CD8-positive, alpha-beta memory T cell (primary cell): ENCODE results near the gene FOXF2. TPM values are rescaled to one million over a fixed set of nuclear protein-coding genes. Genes with fewer than 3 reads are reported as not detected.
A peak's percentile ranks its signal among the peaks of the same experiment; 100 is the strongest.
"Not testable (repeated sequence)": the region's sequence is repeated elsewhere in the genome, so short reads cannot be mapped to it uniquely, and the experiment has no call there.

Source experiments
- CTCF ChIA-PET: fragments of 350-600 bp; sonication (Branson Sonifier 250); formaldehyde crosslinking; loops from one replicate; lab custom pipeline; 2021; ENCODE audit warnings: antibody characterized with exemption; lab: Charles Lee
- POLR2A ChIA-PET: fragments of 350-600 bp; sonication (Branson Sonifier 250); formaldehyde crosslinking; loops from one replicate; lab custom pipeline; 2021; ENCODE audit warnings: antibody characterized with exemption; lab: Charles Lee
- DNase-seq, 5 donors: peaks; one replicate each; pipeline versions ENCODE4 v3.0.0 to v3.0.0-alpha.2; 2020 to 2022; ENCODE audit warnings: mixed read lengths in 1 of 5
- H3K27ac ChIP-seq: one replicate; pipeline ENCODE4 v1.7.0; 2013; ENCODE audit warnings: low read depth, mild to moderate bottlenecking, low read length, moderate library complexity
- H3K27me3 ChIP-seq: 2 replicates; pipeline ENCODE4 v1.7.0; 2013; ENCODE audit warnings: low read length, mild to moderate bottlenecking; ENCODE audit not compliant: insufficient read depth, poor library complexity, severe bottlenecking
- H3K36me3 ChIP-seq: 2 replicates; pipeline ENCODE4 v1.7.0; 2013; ENCODE audit warnings: mild to moderate bottlenecking, low read length, moderate library complexity; ENCODE audit not compliant: insufficient read depth
- H3K4me1 ChIP-seq: 2 replicates; pipeline ENCODE4 v1.7.0; 2013; ENCODE audit warnings: mild to moderate bottlenecking, low read length, moderate library complexity; ENCODE audit not compliant: insufficient read depth
- H3K4me3 ChIP-seq: 2 replicates; pipeline ENCODE4 v1.7.0; 2013; ENCODE audit warnings: mild to moderate bottlenecking, low read length
- H3K9me3 ChIP-seq: 2 replicates; pipeline ENCODE4 v1.7.0; 2013; ENCODE audit warnings: mild to moderate bottlenecking, low read length
- H3K27ac Mint-ChIP-seq, 8 donors: one replicate each; pipeline ENCODE4 v1.8.0; 2020 to 2021; ENCODE audit warnings: mixed read lengths in 8 of 8, mild to moderate bottlenecking in 6 of 8, inconsistent platforms in 3 of 8, moderate library complexity in 3 of 8
- H3K27me3 Mint-ChIP-seq, 2 donors: one replicate each; pipeline ENCODE4 v1.8.0; 2020 to 2021; ENCODE audit warnings: mixed read lengths in 2 of 2, mild to moderate bottlenecking in 1 of 2, moderate library complexity in 1 of 2
- H3K36me3 Mint-ChIP-seq, 3 donors: one replicate each; pipeline ENCODE4 v1.8.0; 2020 to 2021; ENCODE audit warnings: mixed read lengths in 3 of 3, inconsistent platforms in 1 of 3, mild to moderate bottlenecking in 1 of 3
- H3K4me1 Mint-ChIP-seq, 3 donors: one replicate each; pipeline ENCODE4 v1.8.0; 2020 to 2021; ENCODE audit warnings: mixed read lengths in 3 of 3, inconsistent platforms in 1 of 3, mild to moderate bottlenecking in 1 of 3
- H3K4me3 Mint-ChIP-seq, 7 donors: one replicate each; pipeline ENCODE4 v1.8.0; 2020 to 2021; ENCODE audit warnings: mixed read lengths in 7 of 7, mild to moderate bottlenecking in 6 of 7, moderate library complexity in 4 of 7, inconsistent platforms in 2 of 7
- H3K9me3 Mint-ChIP-seq, 5 donors: one replicate each; pipeline ENCODE4 v1.8.0; 2020 to 2022; ENCODE audit warnings: mixed read lengths in 5 of 5, mild to moderate bottlenecking in 3 of 5, moderate library complexity in 2 of 5, inconsistent platforms in 1 of 5
- polyA plus RNA-seq: library from polyadenylated mRNA; unstranded; fragments of 300-500 nt; fragmentation: Illumina TruSeq; gene quantifications from one replicate; pipeline ENCODE4 v1.2.3, GENCODE V29; 2021
- total RNA-seq, 2 experiments: library from RNA; stranded (reverse); gene quantifications; one replicate each; pipeline ENCODE4 v1.2.3, GENCODE V29; 2021

Gene FOXF2
- total RNA-seq (not detected), polyA plus RNA-seq (not detected)

DNA sequence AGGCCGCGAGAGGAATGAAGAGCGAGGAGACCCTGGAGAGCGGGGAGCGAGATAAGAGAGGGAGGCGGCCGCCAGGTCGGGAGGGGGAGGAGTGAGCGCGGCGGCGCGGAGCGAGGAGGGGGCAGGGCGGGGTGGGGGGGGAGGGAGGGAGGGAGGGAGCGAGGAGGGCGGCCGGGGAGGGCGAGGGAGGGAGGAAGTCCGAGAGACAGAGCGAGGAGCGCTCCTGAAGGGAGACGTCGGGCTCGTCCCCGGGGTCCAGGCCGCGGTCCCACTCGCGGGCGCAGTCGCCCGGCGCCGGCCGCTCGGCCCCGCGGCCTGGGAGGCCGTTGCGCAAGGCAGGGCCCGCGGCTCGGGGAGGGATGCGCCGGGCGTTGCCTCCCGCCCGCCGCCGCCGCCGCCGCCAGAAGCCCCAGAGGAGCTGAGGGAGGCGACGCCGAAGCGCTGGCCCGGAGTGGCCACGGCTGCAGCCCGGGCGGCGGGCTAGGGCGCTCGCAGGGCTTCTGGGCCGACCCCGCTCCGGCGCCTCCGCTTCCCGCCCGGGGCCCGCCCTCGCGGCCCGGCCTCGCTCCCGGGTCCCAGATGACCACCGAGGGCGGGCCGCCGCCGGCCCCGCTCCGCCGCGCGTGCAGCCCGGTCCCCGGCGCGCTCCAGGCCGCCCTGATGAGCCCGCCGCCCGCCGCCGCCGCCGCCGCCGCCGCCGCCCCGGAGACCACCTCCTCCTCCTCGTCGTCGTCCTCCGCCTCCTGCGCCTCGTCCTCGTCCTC is at the start of gene FOXF2:
FOXF2 (plus strand) TSS at position 208 of the 764 bp plus-strand sequence; CDS start at position 580, 372 bp downstream.
- Histone ChIP-seq H3K4me1 (no peaks in the 10 kb centered on the region), H3K4me3 (no peak within 1 kb of the TSS), H3K27ac (no peak within 1 kb of the TSS), H3K27me3 (peaks cover 62% of the 10 kb centered on the region), H3K9me3 (no peaks in the 10 kb centered on the region), H3K36me3 (no peaks in the 10 kb centered on the region)
- Mint-ChIP-seq H3K4me1 (peaks cover 19 to 54% (median 23%) of the 10 kb centered on the region in 3 donors), H3K36me3 (no peaks in the 10 kb centered on the region), H3K9me3 (peaks cover 0 to 2% (median 0%) of the 10 kb centered on the region in 5 donors), H3K4me3 (peak within 1 kb of the TSS; percentile 16 to 76 (median 63)), H3K27me3 (peaks cover 63 to 74% of the 10 kb centered on the region in 2 donors), H3K27ac (peak within 1 kb of the TSS in 1 of 8 donors; percentile 19)
- ChIA-PET POLR2A (no interaction called here), CTCF (no interaction called here)
- DNase-seq: no peak

DNA sequence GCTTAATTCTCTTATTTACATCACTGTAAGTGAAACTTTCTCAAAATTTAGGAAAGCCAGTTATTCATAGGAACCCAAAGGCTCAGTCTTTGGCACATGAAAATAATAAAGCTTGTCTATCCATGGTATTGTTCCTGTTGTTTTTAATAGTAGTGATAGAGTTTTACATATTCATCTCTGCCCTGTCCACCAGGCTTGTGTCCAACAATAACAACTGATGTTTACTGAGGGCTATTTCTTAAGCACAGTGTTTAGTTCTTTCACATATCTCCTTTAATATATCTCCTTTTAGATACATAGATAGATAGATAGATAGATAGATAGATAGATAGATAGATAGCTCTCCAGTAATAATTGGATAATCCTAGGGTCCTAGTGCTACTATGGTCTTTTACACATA is 43.3 kb upstream of the FOXF2 start:
- H3K27me3 Mint-ChIP-seq: peaks cover 25 to 69% of the 10 kb centered on the region in 2 donors
- no peak overlapping the region for H3K4me3 Mint-ChIP-seq
- H3K36me3 Mint-ChIP-seq: peaks cover 0 to 4% (median 0%) of the 10 kb centered on the region in 3 donors
- peaks cover 20 to 25% (median 22%) of the 10 kb centered on the region in 5 donors for H3K9me3 Mint-ChIP-seq
- DNase-seq: no peak
- Histone ChIP-seq H3K4me3 (no peak overlapping the region), H3K27me3 (no peaks in the 10 kb centered on the region), H3K36me3 (no peaks in the 10 kb centered on the region), H3K4me1 (no peaks in the 10 kb centered on the region), H3K9me3 (no peaks in the 10 kb centered on the region), H3K27ac (no peak overlapping the region)
- CTCF ChIA-PET: no interaction called here
- H3K4me1 Mint-ChIP-seq: no peaks in the 10 kb centered on the region
- H3K27ac Mint-ChIP-seq: no peak overlapping the region
- POLR2A ChIA-PET: no interaction called here

DNA sequence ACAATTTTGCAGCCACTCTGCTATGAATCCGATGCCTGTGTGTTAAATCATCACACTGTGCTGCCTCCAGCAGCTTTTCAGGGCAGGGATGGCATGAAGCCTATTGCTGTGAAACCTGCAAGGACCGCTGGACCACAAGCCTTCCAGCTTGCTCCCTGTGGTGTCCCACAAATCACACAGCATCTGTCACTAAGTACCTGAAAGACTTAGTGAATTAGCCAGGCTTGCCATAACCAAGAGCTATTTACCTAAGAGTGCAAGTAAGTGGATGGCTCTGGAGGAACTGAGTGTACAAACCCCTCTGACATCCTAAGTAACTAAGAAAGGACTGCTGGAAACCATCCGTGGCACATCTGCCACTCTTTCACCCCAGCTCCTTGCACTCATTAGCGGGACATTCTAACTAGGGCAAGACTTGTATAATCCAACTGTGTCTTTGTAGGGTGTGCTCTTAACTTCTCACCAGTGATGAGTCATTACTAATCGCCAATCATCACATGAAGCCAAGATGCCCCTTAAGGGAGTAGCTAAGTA is 42.8 kb upstream of the FOXF2 start:
- no peaks in the 10 kb centered on the region for H3K36me3 ChIP-seq
- H3K9me3 Mint-ChIP-seq: peaks cover 26 to 30% (median 27%) of the 10 kb centered on the region in 5 donors
- H3K27ac ChIP-seq: no peak overlapping the region
- H3K36me3 Mint-ChIP-seq: peaks cover 0 to 4% (median 0%) of the 10 kb centered on the region in 3 donors
- CTCF ChIA-PET: no interaction called here
- H3K27me3 ChIP-seq: no peaks in the 10 kb centered on the region
- no peaks in the 10 kb centered on the region for H3K4me1 ChIP-seq
- peaks cover 25 to 70% of the 10 kb centered on the region in 2 donors for H3K27me3 Mint-ChIP-seq
- H3K4me3 Mint-ChIP-seq: no peak overlapping the region
- POLR2A ChIA-PET: no interaction called here
- H3K4me1 Mint-ChIP-seq: no peaks in the 10 kb centered on the region
- no peak for DNase-seq
- H3K27ac Mint-ChIP-seq: no peak overlapping the region
- H3K4me3 ChIP-seq: no peak overlapping the region
- no peaks in the 10 kb centered on the region for H3K9me3 ChIP-seq

DNA sequence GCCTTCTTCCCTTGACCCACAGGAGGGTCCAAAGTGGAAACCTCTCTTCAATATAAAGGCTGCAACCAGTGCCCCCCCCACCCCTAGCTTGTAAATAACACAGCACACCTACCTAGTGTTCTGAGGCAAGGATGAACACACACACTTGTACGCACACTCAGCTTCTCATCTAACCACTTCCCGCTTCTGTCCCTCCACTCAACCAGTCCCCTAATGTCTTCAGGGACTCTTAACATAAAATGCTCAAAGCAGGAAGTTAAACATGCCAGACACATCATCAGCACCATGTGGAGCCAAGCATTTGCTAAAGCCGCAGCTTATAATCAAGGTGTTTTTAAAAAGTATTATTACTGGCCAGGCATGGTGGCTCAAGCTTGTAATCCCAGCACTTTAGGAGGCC is 42.2 kb upstream of the FOXF2 start:
- no peak overlapping the region for H3K4me3 Mint-ChIP-seq
- DNase-seq: no peak
- no peaks in the 10 kb centered on the region for H3K4me1 ChIP-seq
- no peak overlapping the region for H3K27ac Mint-ChIP-seq
- peaks cover 27 to 36% (median 33%) of the 10 kb centered on the region in 5 donors for H3K9me3 Mint-ChIP-seq
- no peak overlapping the region for H3K27ac ChIP-seq
- no peak overlapping the region for H3K4me3 ChIP-seq
- no peaks in the 10 kb centered on the region for H3K36me3 ChIP-seq
- H3K9me3 ChIP-seq: no peaks in the 10 kb centered on the region
- ChIA-PET CTCF (no interaction called here), POLR2A (no interaction called here)
- no peaks in the 10 kb centered on the region for H3K4me1 Mint-ChIP-seq
- peaks cover 0 to 4% (median 0%) of the 10 kb centered on the region in 3 donors for H3K36me3 Mint-ChIP-seq
- H3K27me3 ChIP-seq: no peaks in the 10 kb centered on the region
- H3K27me3 Mint-ChIP-seq: peaks cover 24 to 72% of the 10 kb centered on the region in 2 donors

DNA sequence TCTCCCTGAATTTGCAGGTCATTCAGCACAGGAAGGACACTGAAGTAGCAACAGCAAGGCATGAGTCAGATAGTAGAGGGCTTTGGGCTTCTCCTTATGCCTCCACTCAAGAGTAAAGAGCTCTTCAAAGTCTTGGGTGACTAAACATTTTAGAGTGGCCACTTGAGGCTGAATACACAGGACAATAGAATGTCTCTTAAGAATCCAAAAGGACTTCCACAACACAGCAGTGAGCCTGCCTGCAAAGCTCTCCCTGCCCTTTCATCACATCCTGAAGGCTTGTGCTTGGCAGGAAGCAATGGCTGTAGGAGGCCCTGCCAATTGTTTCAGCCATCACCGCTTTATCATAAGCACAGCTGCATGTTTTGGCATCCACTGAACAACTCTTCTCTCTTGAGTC is 40.7 kb upstream of the FOXF2 start:
- H3K27ac Mint-ChIP-seq: no peak overlapping the region
- Histone ChIP-seq H3K4me1 (no peaks in the 10 kb centered on the region), H3K36me3 (no peaks in the 10 kb centered on the region), H3K9me3 (no peaks in the 10 kb centered on the region), H3K4me3 (no peak overlapping the region), H3K27me3 (no peaks in the 10 kb centered on the region), H3K27ac (no peak overlapping the region)
- peaks cover 29 to 49% (median 35%) of the 10 kb centered on the region in 5 donors for H3K9me3 Mint-ChIP-seq
- DNase-seq: no peak
- H3K4me3 Mint-ChIP-seq: no peak overlapping the region
- CTCF ChIA-PET: no interaction called here
- POLR2A ChIA-PET: no interaction called here
- H3K27me3 Mint-ChIP-seq: peaks cover 29 to 83% of the 10 kb centered on the region in 2 donors
- H3K36me3 Mint-ChIP-seq: peaks cover 0 to 4% (median 0%) of the 10 kb centered on the region in 3 donors
- no peaks in the 10 kb centered on the region for H3K4me1 Mint-ChIP-seq

DNA sequence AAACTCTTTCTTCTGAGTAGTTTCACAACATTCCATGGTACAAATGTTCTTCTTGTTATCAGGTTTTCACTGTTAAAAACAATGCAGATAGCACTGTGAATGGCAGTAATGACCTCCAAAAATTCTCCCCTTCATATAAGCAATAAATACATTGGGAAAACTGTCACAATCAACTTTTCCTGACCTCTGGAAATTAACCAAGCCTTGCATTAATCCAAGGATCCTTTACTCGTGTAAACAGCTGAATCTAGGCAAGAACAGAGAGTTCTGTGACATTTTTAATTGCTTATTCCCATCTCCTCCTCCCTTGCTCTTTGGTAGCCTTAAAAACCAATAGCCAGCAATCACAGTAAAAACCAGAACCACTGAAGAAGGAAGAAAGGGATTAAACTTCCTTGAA is 39.7 kb upstream of the FOXF2 start:
- no peaks in the 10 kb centered on the region for H3K27me3 ChIP-seq
- no peak overlapping the region for H3K4me3 ChIP-seq
- ChIA-PET CTCF (no interaction called here), POLR2A (no interaction called here)
- peaks cover 25 to 81% of the 10 kb centered on the region in 2 donors for H3K27me3 Mint-ChIP-seq
- no peaks in the 10 kb centered on the region for H3K9me3 ChIP-seq
- DNase-seq: no peak
- H3K36me3 ChIP-seq: no peaks in the 10 kb centered on the region
- peaks cover 0 to 4% (median 0%) of the 10 kb centered on the region in 3 donors for H3K36me3 Mint-ChIP-seq
- no peaks in the 10 kb centered on the region for H3K4me1 ChIP-seq
- no peak overlapping the region for H3K27ac Mint-ChIP-seq
- no peak overlapping the region for H3K4me3 Mint-ChIP-seq
- H3K4me1 Mint-ChIP-seq: no peaks in the 10 kb centered on the region
- peaks cover 21 to 42% (median 29%) of the 10 kb centered on the region in 5 donors for H3K9me3 Mint-ChIP-seq
- H3K27ac ChIP-seq: no peak overlapping the region

DNA sequence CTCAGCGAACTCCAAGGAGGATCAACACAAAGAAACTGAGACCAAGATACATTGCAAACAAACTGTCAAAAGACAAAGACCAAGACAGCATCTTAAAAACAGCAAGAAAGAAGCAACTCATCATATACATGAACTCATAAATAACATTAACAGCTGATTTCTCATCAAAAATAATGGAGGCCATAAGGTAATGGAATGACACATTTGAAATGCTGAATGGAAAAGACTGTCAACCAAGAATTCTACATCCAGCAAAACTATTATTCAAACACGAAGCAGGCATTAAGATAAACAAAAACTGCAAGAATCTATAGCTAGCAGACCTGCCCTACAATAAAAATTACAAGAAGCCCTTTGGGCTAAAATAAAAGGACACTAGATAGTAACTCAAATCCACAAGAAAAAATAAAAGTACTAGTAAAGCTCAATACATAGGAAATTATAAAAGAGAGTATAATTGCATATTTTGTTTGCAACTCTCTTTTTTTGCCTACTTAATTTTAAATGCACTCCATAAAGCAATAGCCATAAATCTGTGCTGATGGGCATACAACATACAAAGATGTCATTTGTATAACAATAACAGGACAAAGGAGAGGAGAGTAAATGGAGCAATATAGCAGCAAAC is 37.9 kb upstream of the FOXF2 start:
- Mint-ChIP-seq H3K4me1 (no peaks in the 10 kb centered on the region), H3K27me3 (peaks cover 23 to 67% of the 10 kb centered on the region in 2 donors), H3K36me3 (peaks cover 0 to 2% (median 0%) of the 10 kb centered on the region in 3 donors), H3K27ac (no peak overlapping the region), H3K9me3 (peaks cover 16 to 38% (median 27%) of the 10 kb centered on the region in 5 donors), H3K4me3 (no peak overlapping the region)
- Histone ChIP-seq H3K36me3 (no peaks in the 10 kb centered on the region), H3K27ac (no peak overlapping the region), H3K4me1 (no peaks in the 10 kb centered on the region), H3K4me3 (no peak overlapping the region), H3K27me3 (no peaks in the 10 kb centered on the region), H3K9me3 (no peaks in the 10 kb centered on the region)
- ChIA-PET POLR2A (no interaction called here), CTCF (no interaction called here)
- DNase-seq: no peak

DNA sequence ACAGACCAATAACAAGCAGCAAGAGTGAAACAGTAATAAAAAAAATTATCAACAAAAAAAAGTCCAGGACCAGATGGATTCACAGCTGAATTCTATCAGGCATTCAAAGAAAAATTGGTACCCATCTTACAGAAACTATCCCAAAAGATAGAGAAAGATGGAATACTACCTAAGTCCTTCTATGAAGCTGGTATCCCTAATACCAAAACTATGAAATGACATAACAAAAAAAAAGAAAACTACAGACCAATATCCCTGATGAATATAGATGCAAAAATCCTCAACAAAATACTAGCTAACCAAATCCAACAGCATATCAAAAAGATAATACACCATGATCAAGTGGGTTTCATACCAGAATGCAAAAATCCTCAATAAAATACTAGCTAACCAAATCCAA is 34.3 kb upstream of the FOXF2 start:
- H3K4me1 ChIP-seq, H3K9me3 ChIP-seq, H3K4me3 ChIP-seq, H3K36me3 Mint-ChIP-seq, H3K4me1 Mint-ChIP-seq, H3K27ac ChIP-seq, H3K36me3 ChIP-seq, H3K27ac Mint-ChIP-seq, H3K4me3 Mint-ChIP-seq, H3K27me3 ChIP-seq, DNase-seq, CTCF ChIA-PET, POLR2A ChIA-PET: not testable (repeated sequence)
- peaks cover 13 to 51% of the 10 kb centered on the region in 2 donors for H3K27me3 Mint-ChIP-seq
- H3K9me3 Mint-ChIP-seq: peaks cover 16 to 35% (median 27%) of the 10 kb centered on the region in 5 donors
